ENCODE data around the gene SNX5. TPM values are rescaled to one million over a fixed set of nuclear protein-coding genes. Genes with fewer than 3 reads are reported as not detected.
A peak's percentile ranks its signal among the peaks of the same experiment; 100 is the strongest.

SNX5 gene
- total RNA-seq, 2 donors from 2014 or later: 63.8 to 71.5 TPM

GRCh38 chr20:17936761-17937732, 31.5 kb downstream of the SNX5 start:
- ATAC-seq: no peak
- DNase-seq: no peak
- H3K9me3 ChIP-seq (ENCODE audit: control insufficient read depth, low read length, poor library complexity, severe bottlenecking): no peaks in the 10 kb centered on the region
- Mint-ChIP-seq H3K27me3 (peaks cover 5% of the 10 kb centered on the region), H3K4me1 (peaks cover 8% of the 10 kb centered on the region), H3K4me3 (no peak overlapping the region), H3K36me3 (ENCODE audit: low read depth) (peaks cover 2% of the 10 kb centered on the region), H3K27ac (peak overlapping the region; percentile 29)

GRCh38 chr20:17936286-17936760, 32.3 kb downstream of the SNX5 start:
- DNase-seq (no peak), ATAC-seq (no peak)
- no peaks in the 10 kb centered on the region for H3K9me3 ChIP-seq (ENCODE audit: control insufficient read depth, low read length, poor library complexity, severe bottlenecking)
- H3K27ac Mint-ChIP-seq: no peak overlapping the region
- peaks cover 8% of the 10 kb centered on the region for H3K4me1 Mint-ChIP-seq
- peaks cover 5% of the 10 kb centered on the region for H3K27me3 Mint-ChIP-seq
- peaks cover 5% of the 10 kb centered on the region for H3K36me3 Mint-ChIP-seq (ENCODE audit: low read depth)
- H3K4me3 Mint-ChIP-seq: no peak overlapping the region

- Mint-ChIP-seq H3K4me3 (no peak overlapping the region), H3K27ac (no peak overlapping the region), H3K36me3 (ENCODE audit: low read depth) (peaks cover 5% of the 10 kb centered on the region)
Measured at GRCh38 chr20:17935761-17936160, 32.8 kb downstream of the SNX5 start.

GRCh38 chr20:17935186-17935585, 33.4 kb downstream of the SNX5 start:
- ATAC-seq (no peak), DNase-seq (no peak)
- Mint-ChIP-seq H3K4me1 (peaks cover 8% of the 10 kb centered on the region), H3K36me3 (ENCODE audit: low read depth) (peaks cover 5% of the 10 kb centered on the region), H3K4me3 (no peak overlapping the region), H3K27me3 (peaks cover 5% of the 10 kb centered on the region), H3K27ac (no peak overlapping the region)
- H3K9me3 ChIP-seq (ENCODE audit: control insufficient read depth, low read length, poor library complexity, severe bottlenecking): no peaks in the 10 kb centered on the region

More at GRCh38 chr20:17935761-17936160, 32.8 kb downstream of the SNX5 start:
- ATAC-seq (no peak), DNase-seq (no peak)
- H3K27me3 Mint-ChIP-seq: peaks cover 5% of the 10 kb centered on the region
- H3K4me1 Mint-ChIP-seq: peaks cover 8% of the 10 kb centered on the region
- H3K9me3 ChIP-seq (ENCODE audit: control insufficient read depth, low read length, poor library complexity, severe bottlenecking): no peaks in the 10 kb centered on the region

GRCh38 chr20:17934141-17934862, 34.3 kb downstream of the SNX5 start:
- H3K27ac Mint-ChIP-seq: no peak overlapping the region
- H3K9me3 ChIP-seq (ENCODE audit: control insufficient read depth, low read length, poor library complexity, severe bottlenecking): no peaks in the 10 kb centered on the region
- peaks cover 3% of the 10 kb centered on the region for H3K4me1 Mint-ChIP-seq
- H3K27me3 Mint-ChIP-seq: peaks cover 5% of the 10 kb centered on the region
- H3K4me3 Mint-ChIP-seq: no peak overlapping the region
- H3K36me3 Mint-ChIP-seq (ENCODE audit: low read depth): peaks cover 5% of the 10 kb centered on the region
- ATAC-seq (no peak), DNase-seq (no peak)

- H3K27ac Mint-ChIP-seq: no peak overlapping the region
- no peak for DNase-seq
- no peak for ATAC-seq
- H3K4me3 Mint-ChIP-seq: no peak overlapping the region
- no peaks in the 10 kb centered on the region for H3K4me1 Mint-ChIP-seq
- H3K36me3 Mint-ChIP-seq (ENCODE audit: low read depth): peaks cover 5% of the 10 kb centered on the region
- peaks cover 5% of the 10 kb centered on the region for H3K27me3 Mint-ChIP-seq
- no peaks in the 10 kb centered on the region for H3K9me3 ChIP-seq (ENCODE audit: control insufficient read depth, low read length, poor library complexity, severe bottlenecking)
Measured at GRCh38 chr20:17933711-17934110, 34.9 kb downstream of the SNX5 start.

- H3K9me3 ChIP-seq (ENCODE audit: control insufficient read depth, low read length, poor library complexity, severe bottlenecking): no peaks in the 10 kb centered on the region
- no peak for DNase-seq
- peaks cover 5% of the 10 kb centered on the region for H3K36me3 Mint-ChIP-seq (ENCODE audit: low read depth)
- peaks cover 2% of the 10 kb centered on the region for H3K4me1 Mint-ChIP-seq
- no peak for ATAC-seq
- H3K27ac Mint-ChIP-seq: no peak overlapping the region
- no peak overlapping the region for H3K4me3 Mint-ChIP-seq
- peaks cover 5% of the 10 kb centered on the region for H3K27me3 Mint-ChIP-seq
Measured at GRCh38 chr20:17933121-17933520, 35.5 kb downstream of the SNX5 start.

- H3K4me3 Mint-ChIP-seq: no peak overlapping the region
- peaks cover 2% of the 10 kb centered on the region for H3K4me1 Mint-ChIP-seq
- H3K36me3 Mint-ChIP-seq (ENCODE audit: low read depth): peaks cover 5% of the 10 kb centered on the region
- no peak overlapping the region for H3K27ac Mint-ChIP-seq
- no peak for ATAC-seq
- no peak for DNase-seq
- H3K9me3 ChIP-seq (ENCODE audit: control insufficient read depth, low read length, poor library complexity, severe bottlenecking): no peaks in the 10 kb centered on the region
- H3K27me3 Mint-ChIP-seq: peaks cover 5% of the 10 kb centered on the region
Measured at GRCh38 chr20:17932396-17932795, 36.2 kb downstream of the SNX5 start.

- H3K27me3 Mint-ChIP-seq: peaks cover 13% of the 10 kb centered on the region
- no peak for DNase-seq
- no peak overlapping the region for H3K27ac Mint-ChIP-seq
Measured at GRCh38 chr20:17931513-17931912, 37.1 kb downstream of the SNX5 start.

GRCh38 chr20:17928633-17929311, 39.8 kb downstream of the SNX5 start:
- no peak overlapping the region for H3K4me3 Mint-ChIP-seq
- peaks cover 5% of the 10 kb centered on the region for H3K36me3 Mint-ChIP-seq (ENCODE audit: low read depth)
- H3K27me3 Mint-ChIP-seq: peaks cover 19% of the 10 kb centered on the region
- peaks cover 2% of the 10 kb centered on the region for H3K4me1 Mint-ChIP-seq
- no peak overlapping the region for H3K27ac Mint-ChIP-seq
- DNase-seq (no peak), ATAC-seq (no peak)
- no peaks in the 10 kb centered on the region for H3K9me3 ChIP-seq (ENCODE audit: control insufficient read depth, low read length, poor library complexity, severe bottlenecking)

More at GRCh38 chr20:17931513-17931912, 37.1 kb downstream of the SNX5 start:
- Mint-ChIP-seq H3K4me1 (peaks cover 2% of the 10 kb centered on the region), H3K4me3 (no peak overlapping the region), H3K36me3 (ENCODE audit: low read depth) (peaks cover 5% of the 10 kb centered on the region)
- H3K9me3 ChIP-seq (ENCODE audit: control insufficient read depth, low read length, poor library complexity, severe bottlenecking): no peaks in the 10 kb centered on the region
- ATAC-seq: no peak

- ATAC-seq: no peak
- H3K9me3 ChIP-seq (ENCODE audit: control insufficient read depth, low read length, poor library complexity, severe bottlenecking): no peaks in the 10 kb centered on the region
- H3K27ac Mint-ChIP-seq: no peak overlapping the region
- no peak for DNase-seq
- peaks cover 19% of the 10 kb centered on the region for H3K27me3 Mint-ChIP-seq
- no peak overlapping the region for H3K4me3 Mint-ChIP-seq
- peaks cover 2% of the 10 kb centered on the region for H3K4me1 Mint-ChIP-seq
- peaks cover 5% of the 10 kb centered on the region for H3K36me3 Mint-ChIP-seq (ENCODE audit: low read depth)
Measured at GRCh38 chr20:17928211-17928611, 40.4 kb downstream of the SNX5 start.

- DNase-seq: no peak
- Mint-ChIP-seq H3K27ac (no peak overlapping the region), H3K4me1 (peaks cover 7% of the 10 kb centered on the region), H3K4me3 (no peak overlapping the region), H3K27me3 (peaks cover 14% of the 10 kb centered on the region), H3K36me3 (ENCODE audit: low read depth) (no peaks in the 10 kb centered on the region)
- no peaks in the 10 kb centered on the region for H3K9me3 ChIP-seq (ENCODE audit: control insufficient read depth, low read length, poor library complexity, severe bottlenecking)
- ATAC-seq: no peak
Measured at GRCh38 chr20:17925940-17926300, 42.7 kb downstream of the SNX5 start.

Data from T-helper 17 cell (primary cell).